Measurements from ENCODE around the gene METTL25B. TPM values are rescaled to one million over a fixed set of nuclear protein-coding genes. Genes with fewer than 3 reads are reported as not detected.

The METTL25B gene
- total and polyA plus RNA-seq, 8 donors: 16.8 to 64.9 (median 19.6) TPM

GRCh38 chr1:156712626-156713025, 15.6 kb upstream of the METTL25B start:
- no peak overlapping the region for H3K4me3 ChIP-seq
- WGBS, 2 donors: 44 to 51% methylated on average over 3 of the region's 3 CpGs
- no peak for TF ChIP-seq CTCF (IDR thresholded peaks at IDR 0.05)
- no peak overlapping the region for H3K27ac ChIP-seq
- ATAC-seq (no peak), DNase-seq (no peak), FAIRE-seq (no peak)
- intact Hi-C loops (cut with DNase I): no loop called here
- no peaks in the 10 kb centered on the region for H3K36me3 ChIP-seq
- H3K9me3 ChIP-seq: no peaks in the 10 kb centered on the region
- H3K27me3 ChIP-seq: no peaks in the 10 kb centered on the region
- H3K4me1 ChIP-seq: no peaks in the 10 kb centered on the region

GRCh38 chr1:156714830-156715229, 13.4 kb upstream of the METTL25B start:
- WGBS, 2 donors: 81 to 82% methylated on average over 3 of the region's 3 CpGs
- H3K27me3 ChIP-seq: no peaks in the 10 kb centered on the region
- intact Hi-C loops (cut with DNase I): no loop called here
- FAIRE-seq (no peak), DNase-seq (no peak), ATAC-seq (no peak)
- no peaks in the 10 kb centered on the region for H3K9me3 ChIP-seq
- no peak for TF ChIP-seq CTCF (IDR thresholded peaks at IDR 0.05)
- H3K4me3 ChIP-seq: no peak overlapping the region
- H3K4me1 ChIP-seq: no peaks in the 10 kb centered on the region
- no peaks in the 10 kb centered on the region for H3K36me3 ChIP-seq
- no peak overlapping the region for H3K27ac ChIP-seq

- WGBS, 2 donors: 76 to 79% methylated on average over 4 of the region's 4 CpGs
- Histone ChIP-seq H3K9me3 (no peaks in the 10 kb centered on the region), H3K4me1 (no peaks in the 10 kb centered on the region), H3K36me3 (peaks cover 0 to 7% (median 0%) of the 10 kb centered on the region in 3 donors), H3K27ac (no peak overlapping the region), H3K4me3 (no peak overlapping the region), H3K27me3 (no peaks in the 10 kb centered on the region)
- intact Hi-C loops (cut with DNase I): no loop called here
- no peak for FAIRE-seq
- DNase-seq: no peak
- no peak for TF ChIP-seq CTCF (IDR thresholded peaks at IDR 0.05)
- no peak for ATAC-seq
These were observed 10.9 kb upstream of the METTL25B start for GRCh38 chr1:156717351-156717750.

- Histone ChIP-seq H3K4me1 (peaks cover 10 to 17% (median 14%) of the 10 kb centered on the region in 3 donors), H3K27ac (no peak overlapping the region), H3K27me3 (no peaks in the 10 kb centered on the region), H3K36me3 (peaks cover 10 to 29% (median 11%) of the 10 kb centered on the region in 3 donors), H3K4me3 (no peak overlapping the region), H3K9me3 (no peaks in the 10 kb centered on the region)
- DNase-seq: no peak
- intact Hi-C loops (cut with DNase I): no loop called here
- WGBS, 2 donors: 77 to 87% methylated on average over 2 of the region's 2 CpGs
- FAIRE-seq: no peak
- TF ChIP-seq CTCF (IDR thresholded peaks at IDR 0.05): no peak
- ATAC-seq: no peak
These were observed 7.1 kb upstream of the METTL25B start for GRCh38 chr1:156721131-156721530.

- Histone ChIP-seq H3K27me3 (no peaks in the 10 kb centered on the region), H3K4me1 (peaks cover 14 to 21% (median 18%) of the 10 kb centered on the region in 3 donors), H3K27ac (no peak overlapping the region), H3K9me3 (no peaks in the 10 kb centered on the region), H3K4me3 (no peak overlapping the region), H3K36me3 (peaks cover 10 to 29% (median 11%) of the 10 kb centered on the region in 3 donors)
- TF ChIP-seq CTCF (IDR thresholded peaks at IDR 0.05): no peak
- no peak for DNase-seq
- no peak for ATAC-seq
- no peak for FAIRE-seq
- intact Hi-C loops (cut with DNase I): no loop called here
- WGBS, 2 donors: 92 to 95% methylated on average over 4 of the region's 4 CpGs
These were observed 6.7 kb upstream of the METTL25B start for GRCh38 chr1:156721535-156721934.

Data from pancreas (tissue), 10 donors.